Transverse colon (tissue), 4 donors: ENCODE data around the gene PALMD. TPM values are rescaled to one million over a fixed set of nuclear protein-coding genes. Genes with fewer than 3 reads are reported as not detected.

Source experiments
- DNase-seq: peaks from one replicate; pipeline ENCODE4 v3.0.0-alpha.2; 2019
- H3K27ac ChIP-seq, 4 donors: fragments of 200-600 bp; sonication (generic); 2 replicates each; pipeline ENCODE4 v1.5.1; 2016 to 2018; ENCODE audit warnings: inconsistent platforms in 4 of 4
- H3K27me3 ChIP-seq: fragments of 200-600 bp; sonication (generic); 2 replicates; pipeline ENCODE4 v1.5.1; 2017; ENCODE audit warnings: inconsistent platforms
- H3K36me3 ChIP-seq, 4 donors: fragments of 200-600 bp; sonication (generic); 2 replicates each; pipeline ENCODE4 v1.5.1; 2017 to 2019; ENCODE audit warnings: inconsistent platforms in 4 of 4
- H3K4me1 ChIP-seq, 4 donors: fragments of 200-600 bp; sonication (generic); 2 replicates each; pipeline ENCODE4 v1.5.1; 2017 to 2020; ENCODE audit warnings: inconsistent platforms in 4 of 4
- H3K4me3 ChIP-seq, 4 donors: fragments of 200-600 bp; sonication (generic); 1 replicate in 1 of 4; 2 replicates in 3 of 4; pipeline versions ENCODE4 v1.5.1 to v1.6.1; 2017 to 2019; ENCODE audit warnings: inconsistent platforms in 4 of 4
- H3K9me3 ChIP-seq, 2 donors: fragments of 200-600 bp; sonication (generic); 2 replicates each; pipeline ENCODE4 v1.5.1; 2017 to 2019; ENCODE audit warnings: inconsistent platforms in 2 of 2
- EP300 ChIP-seq: sonication (generic); formaldehyde crosslinking; IDR thresholded peaks from one replicate; pipeline ENCODE4 v1.6.1; 2017; ENCODE audit warnings: antibody characterized with exemption, low read depth
- POLR2A ChIP-seq: fragments of 450-650 bp; IDR thresholded peaks from one replicate; pipeline ENCODE4 v1.6.1; 2016; ENCODE audit warnings: antibody characterized with exemption, mild to moderate bottlenecking, moderate library complexity
- POLR2AphosphoS5 ChIP-seq, 3 donors: sonication (generic); formaldehyde crosslinking; IDR thresholded peaks; one replicate each; pipeline ENCODE4 v1.6.1; 2016; ENCODE audit warnings: antibody characterized with exemption in 3 of 3
- WGBS, 2 donors: methylation state at CpG; one replicate each; pipeline ENCODE4 v1.1.5; 2018; ENCODE audit warnings: low coverage in 1 of 2; 5-methylcytosine and 5-hydroxymethylcytosine counted together
- in situ Hi-C, 4 donors: fragments of 200-750 bp; cut with MboI; loops; one replicate each; pipeline versions ENCODE4 v1.15.0 to v1.15.1; 2017; ENCODE audit warnings: low sequenced_read_pairs in 3 of 4, low pct_ligation_motif_present in 1 of 4, low pct_unique_long_range_greater_than_20kb in 1 of 4
- intact Hi-C: fragments of 100-400 bp; cut with DNase I; formaldehyde crosslinking; loops from one replicate; pipeline ENCODE4 v1.15.1; 2023; ENCODE audit warnings: low total_unique reads
- total RNA-seq, 4 donors: library from RNA; depleted of rRNA; stranded (reverse); fragments of >200 nt; gene quantifications; one replicate each; pipeline ENCODE4 v1.1.0, GENCODE V29; 2016
- TF ChIP-seq, protein P1 (sequence below), 5 experiments: fragments of 200-600 bp in 3 of 5; fragments of 450-650 bp in 2 of 5; sonication (generic) in 3 of 5; IDR thresholded peaks; 1 replicate in 2 of 5; 2 replicates in 3 of 5; pipeline ENCODE4 v1.5.1; 2016 to 2017; ENCODE audit warnings: antibody characterized with exemption in 5 of 5, inconsistent platforms in 3 of 5, mild to moderate bottlenecking in 2 of 5, moderate library complexity in 1 of 5

PALMD gene
- total RNA-seq, 4 donors from 2014 or later, result 1.9 to 4.4 (median 2.9) TPM

DNA sequence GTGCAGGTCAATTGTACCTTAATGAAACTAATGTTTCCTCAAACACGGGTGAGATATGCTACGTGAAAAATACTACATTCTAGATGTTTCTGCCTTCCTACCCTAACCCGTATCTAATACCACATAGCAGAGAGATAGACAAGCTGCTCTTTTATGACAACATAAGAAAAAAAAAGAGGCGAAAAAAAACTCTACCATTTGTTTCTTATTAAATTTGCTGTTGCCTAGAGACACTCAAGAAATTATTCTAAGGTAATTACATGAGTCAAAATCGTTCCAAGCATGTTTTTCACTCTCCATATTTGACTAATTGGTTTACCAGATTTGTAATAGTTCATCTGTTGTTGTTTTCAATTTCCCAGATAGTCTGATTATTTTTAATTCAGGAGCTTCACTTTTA, 27.4 kb downstream of the PALMD start:
- no peak for TF ChIP-seq POLR2A
- TF ChIP-seq POLR2AphosphoS5 (IDR thresholded peaks at IDR 0.05), result no peak
- no peak for TF ChIP-seq EP300
- TF ChIP-seq, protein P1, sequence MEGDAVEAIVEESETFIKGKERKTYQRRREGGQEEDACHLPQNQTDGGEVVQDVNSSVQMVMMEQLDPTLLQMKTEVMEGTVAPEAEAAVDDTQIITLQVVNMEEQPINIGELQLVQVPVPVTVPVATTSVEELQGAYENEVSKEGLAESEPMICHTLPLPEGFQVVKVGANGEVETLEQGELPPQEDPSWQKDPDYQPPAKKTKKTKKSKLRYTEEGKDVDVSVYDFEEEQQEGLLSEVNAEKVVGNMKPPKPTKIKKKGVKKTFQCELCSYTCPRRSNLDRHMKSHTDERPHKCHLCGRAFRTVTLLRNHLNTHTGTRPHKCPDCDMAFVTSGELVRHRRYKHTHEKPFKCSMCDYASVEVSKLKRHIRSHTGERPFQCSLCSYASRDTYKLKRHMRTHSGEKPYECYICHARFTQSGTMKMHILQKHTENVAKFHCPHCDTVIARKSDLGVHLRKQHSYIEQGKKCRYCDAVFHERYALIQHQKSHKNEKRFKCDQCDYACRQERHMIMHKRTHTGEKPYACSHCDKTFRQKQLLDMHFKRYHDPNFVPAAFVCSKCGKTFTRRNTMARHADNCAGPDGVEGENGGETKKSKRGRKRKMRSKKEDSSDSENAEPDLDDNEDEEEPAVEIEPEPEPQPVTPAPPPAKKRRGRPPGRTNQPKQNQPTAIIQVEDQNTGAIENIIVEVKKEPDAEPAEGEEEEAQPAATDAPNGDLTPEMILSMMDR (IDR thresholded peaks at IDR 0.05), result no peak
- Histone ChIP-seq H3K27ac (no peak overlapping the region), H3K4me3 (no peak overlapping the region), H3K27me3 (no peaks in the 10 kb centered on the region), H3K36me3 (no peaks in the 10 kb centered on the region), H3K9me3 (no peaks in the 10 kb centered on the region), H3K4me1 (no peaks in the 10 kb centered on the region)
- in situ Hi-C loops, result no loop called here
- DNase-seq, result no peak
- intact Hi-C loops, result no loop called here
- WGBS, 2 donors, result 71 to 85% methylated on average over 5 of the region's 5 CpGs

- intact Hi-C loops (no loop called here), in situ Hi-C loops (loop anchor here in 2 of 4 donors (25.0 kb wide), 1 partner anchor 487 kb away; no protein-coding TSS in a partner anchor)
- no peaks in the 10 kb centered on the region for H3K27me3 ChIP-seq
- H3K4me1 ChIP-seq, result no peaks in the 10 kb centered on the region
- TF ChIP-seq POLR2A, result no peak
- TF ChIP-seq, protein P1 (IDR thresholded peaks at IDR 0.05), result no peak
- no peak for TF ChIP-seq EP300
- no peak for TF ChIP-seq POLR2AphosphoS5 (IDR thresholded peaks at IDR 0.05)
- no peak overlapping the region for H3K27ac ChIP-seq
- DNase-seq, result no peak
- H3K4me3 ChIP-seq, result no peak overlapping the region
- no peaks in the 10 kb centered on the region for H3K9me3 ChIP-seq
- H3K36me3 ChIP-seq, result no peaks in the 10 kb centered on the region
- WGBS, 2 donors, result 56 to 67% methylated on average over 6 of the region's 6 CpGs
These were observed 28.5 kb downstream of the PALMD start for GRCh38 chr1:99674115-99675064.

- H3K36me3 ChIP-seq, result no peaks in the 10 kb centered on the region
- DNase-seq, result no peak
- no peaks in the 10 kb centered on the region for H3K9me3 ChIP-seq
- H3K4me3 ChIP-seq, result no peak overlapping the region
- intact Hi-C loops (no loop called here), in situ Hi-C loops (loop anchor here in 2 of 4 donors (25.0 kb wide), 1 partner anchor 488 kb away; no protein-coding TSS in a partner anchor)
- TF ChIP-seq EP300 (no peak), POLR2A (no peak), POLR2AphosphoS5 (IDR thresholded peaks at IDR 0.05) (no peak)
- TF ChIP-seq, protein P1 (IDR thresholded peaks at IDR 0.05), result no peak
- no peaks in the 10 kb centered on the region for H3K27me3 ChIP-seq
- no peaks in the 10 kb centered on the region for H3K4me1 ChIP-seq
- H3K27ac ChIP-seq, result no peak overlapping the region
These were observed 29.4 kb downstream of the PALMD start for GRCh38 chr1:99675292-99675691.

DNA sequence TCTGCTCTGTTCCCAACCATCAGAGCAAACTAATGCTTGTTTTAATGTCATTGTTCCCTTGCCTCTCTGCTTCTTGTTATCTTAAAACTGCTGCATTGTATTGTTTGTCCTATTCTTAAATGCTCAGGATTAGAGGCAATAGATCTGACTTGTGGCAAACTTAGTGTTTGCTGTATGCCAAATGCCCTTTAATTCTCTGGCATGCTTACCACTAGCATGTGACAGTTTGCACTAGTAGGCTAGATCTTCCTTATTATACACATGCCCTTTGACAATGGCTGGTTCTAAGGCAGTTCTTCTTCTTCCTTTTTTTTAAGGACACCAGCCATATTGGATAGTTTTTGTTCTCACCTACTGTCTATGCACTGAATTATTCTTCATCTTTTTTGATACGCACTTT, 30.1 kb downstream of the PALMD start:
- Histone ChIP-seq H3K4me3 (no peak overlapping the region), H3K27ac (no peak overlapping the region), H3K36me3 (no peaks in the 10 kb centered on the region), H3K27me3 (no peaks in the 10 kb centered on the region), H3K4me1 (no peaks in the 10 kb centered on the region), H3K9me3 (no peaks in the 10 kb centered on the region)
- in situ Hi-C loops, result loop anchor here in 2 of 4 donors (25.0 kb wide), 1 partner anchor 489 kb away; no protein-coding TSS in a partner anchor
- WGBS, 2 donors, result 95 to 100% methylated on average over 1 of the region's 1 CpG
- no peak for DNase-seq
- no peak for TF ChIP-seq POLR2A
- TF ChIP-seq EP300, result no peak
- TF ChIP-seq, protein P1 (IDR thresholded peaks at IDR 0.05), result no peak
- TF ChIP-seq POLR2AphosphoS5 (IDR thresholded peaks at IDR 0.05), result no peak
- intact Hi-C loops, result no loop called here
